GM19463 (cell line): Measurements from ENCODE around the gene SEMA4D.

Source experiments
- ATAC-seq: cut with Tn5 transposase; IDR thresholded peaks from one replicate; pipeline ENCODE4 v1.9.1; 2021; ENCODE audit warnings: mild to moderate bottlenecking, moderate library complexity; ENCODE audit not compliant: unreplicated experiment

SEMA4D gene

DNA sequence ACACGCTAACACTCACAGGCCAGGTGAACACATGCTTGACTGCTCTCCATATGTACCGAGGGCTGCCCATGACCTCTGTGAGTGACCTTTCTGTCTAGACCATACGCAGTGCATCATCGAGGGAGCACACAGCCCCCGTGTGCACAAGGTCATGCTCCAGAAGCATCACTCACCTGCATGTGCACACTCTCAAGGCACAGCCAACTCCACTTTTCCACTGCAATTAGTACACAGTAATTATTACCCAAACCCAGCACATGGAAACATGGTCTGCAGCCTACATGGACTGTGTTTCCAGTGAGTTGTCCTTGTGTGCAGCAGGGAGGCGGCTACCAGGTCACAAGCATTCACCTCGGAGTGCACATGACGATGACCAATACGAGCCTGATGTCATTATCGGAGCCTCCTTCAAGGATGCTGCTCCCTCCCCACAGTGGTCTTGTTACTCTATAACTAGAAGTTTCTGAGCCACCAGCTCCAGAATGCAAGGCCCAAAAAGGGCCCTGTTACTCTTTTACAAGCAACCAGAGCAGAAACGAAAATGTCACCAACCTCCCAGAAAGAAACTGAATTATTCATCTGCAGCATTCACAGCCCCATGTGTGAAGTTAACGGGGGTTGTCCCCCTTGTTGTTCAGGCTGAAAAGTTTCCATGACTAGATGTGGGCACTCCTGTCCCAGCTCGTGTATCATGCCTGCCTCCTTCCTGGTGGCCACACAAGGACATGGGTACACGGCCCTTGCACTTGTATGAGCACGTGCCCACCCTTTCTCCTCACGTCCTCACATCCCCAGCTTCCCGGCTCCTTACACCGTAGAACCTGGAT, 31.2 kb downstream of the SEMA4D start:
- ATAC-seq, result peak; percentile 66

DNA sequence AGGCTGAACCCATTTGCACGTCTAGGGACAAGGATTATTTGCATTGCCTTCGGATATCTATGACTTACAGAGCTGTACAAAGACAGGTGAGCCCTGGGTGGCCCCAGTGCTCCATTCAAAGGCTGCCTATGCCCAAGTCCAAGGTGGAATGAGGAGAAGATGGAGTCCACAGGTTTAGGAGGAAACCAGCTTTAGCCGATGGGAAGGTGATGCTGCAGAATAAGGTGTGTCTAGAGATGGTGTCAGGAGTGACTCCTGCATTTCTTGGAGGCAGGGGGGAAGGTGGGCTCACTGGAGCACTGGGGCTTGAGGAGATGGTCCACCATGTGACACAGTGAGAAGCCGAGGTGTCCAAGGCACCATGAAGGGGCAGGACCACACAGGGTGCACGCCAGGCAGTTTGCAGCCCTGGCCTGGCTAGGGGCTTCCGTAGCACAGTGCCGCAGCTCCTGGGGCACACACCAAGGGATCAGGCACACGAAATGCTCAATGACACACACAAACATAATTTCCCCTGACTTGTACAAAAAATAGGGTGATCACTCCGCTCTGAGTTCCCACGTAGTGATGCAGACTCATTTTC, 32.1 kb downstream of the SEMA4D start:
- ATAC-seq, result no peak

DNA sequence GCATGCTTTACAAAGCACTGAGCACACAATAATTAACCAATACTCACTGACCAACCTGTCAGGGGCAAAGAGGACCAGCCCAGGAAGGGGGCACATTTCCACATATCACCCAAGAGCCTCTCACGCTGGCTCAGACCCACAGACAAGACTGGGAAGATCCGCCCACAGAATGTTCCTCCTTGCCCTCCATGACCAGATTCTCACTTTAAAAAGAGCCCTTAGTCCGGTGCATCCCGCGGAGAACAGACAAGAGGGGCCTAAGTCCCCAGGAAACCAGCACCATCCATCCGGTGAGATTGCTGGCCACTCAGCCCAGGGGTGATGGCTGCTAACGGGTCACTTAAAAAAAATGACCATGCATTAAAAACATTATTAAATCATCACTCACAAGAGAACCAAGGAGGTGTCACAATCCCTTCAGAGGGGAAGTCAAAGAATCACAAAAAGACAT, 32.9 kb downstream of the SEMA4D start:
- ATAC-seq, result peak; percentile 1

DNA sequence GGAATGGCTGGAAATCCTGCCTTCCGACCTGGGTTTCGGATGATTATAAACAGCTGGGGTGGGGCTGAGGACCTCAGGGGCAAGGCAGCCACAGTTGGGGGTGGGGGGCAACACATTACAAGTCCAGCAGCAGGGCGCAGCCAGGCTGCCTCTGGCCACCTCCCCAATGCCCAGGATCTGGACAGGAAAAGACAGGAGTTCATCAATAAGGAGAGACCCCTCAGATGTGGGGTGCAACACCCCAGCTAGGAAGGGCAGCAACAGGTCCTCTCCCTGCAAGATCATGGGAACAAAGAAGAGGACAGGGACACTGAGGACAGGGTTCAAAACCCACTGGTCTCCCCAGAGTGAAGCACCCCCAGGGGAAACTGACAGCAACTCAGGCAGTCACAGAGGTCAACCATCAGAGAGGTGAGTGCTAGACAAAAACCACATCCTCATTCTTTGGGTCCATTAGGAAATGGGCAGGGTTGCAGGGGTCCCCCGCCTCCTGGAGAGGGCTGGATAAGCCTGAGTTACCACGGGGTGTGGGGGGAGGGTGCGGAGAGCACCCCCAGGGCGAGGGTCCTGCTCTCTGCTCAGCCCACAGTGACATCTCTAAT, 33.5 kb downstream of the SEMA4D start:
- ATAC-seq, result peak; percentile 21

DNA sequence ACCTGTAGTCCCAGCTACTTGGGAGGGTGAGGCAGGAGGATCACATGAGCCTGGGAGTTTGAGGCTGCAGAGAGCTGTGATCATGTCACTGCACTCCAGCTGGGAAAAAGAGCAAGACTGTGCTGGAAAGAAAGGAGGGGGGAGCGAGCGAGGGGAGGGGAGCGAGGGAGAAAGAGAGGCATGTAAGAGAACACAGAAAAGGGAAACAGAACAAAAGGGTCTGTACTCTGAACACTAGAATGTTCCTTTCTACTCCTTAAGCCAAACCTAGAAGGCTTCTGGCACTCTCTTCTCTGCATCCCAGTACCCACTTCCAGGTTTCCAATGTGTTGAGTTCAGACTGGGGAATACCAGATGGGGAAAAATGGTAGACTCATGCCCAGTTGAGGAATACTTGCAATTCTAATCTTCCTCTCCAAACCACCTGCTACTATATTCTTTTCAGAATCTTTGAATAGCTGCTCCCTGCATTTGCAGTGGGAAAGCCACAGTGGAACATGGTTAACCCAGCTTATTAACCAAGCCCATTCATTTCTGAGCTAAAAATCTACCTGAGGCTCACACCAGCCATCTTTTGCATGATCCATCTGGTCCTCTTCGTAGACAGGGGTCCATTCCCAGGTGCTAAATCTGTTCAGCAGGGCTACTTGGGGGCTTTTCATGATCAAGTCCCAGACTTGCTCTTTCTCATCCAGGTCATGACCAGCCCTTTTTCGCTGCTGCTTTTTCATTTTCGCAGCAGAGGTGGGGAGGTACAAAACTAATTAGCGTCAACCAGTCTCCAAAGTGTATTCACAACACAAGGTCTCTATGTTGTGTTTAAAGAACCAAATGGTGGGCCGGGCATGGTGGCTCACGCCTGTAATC, 34.9 kb downstream of the SEMA4D start:
- no peak for ATAC-seq

DNA sequence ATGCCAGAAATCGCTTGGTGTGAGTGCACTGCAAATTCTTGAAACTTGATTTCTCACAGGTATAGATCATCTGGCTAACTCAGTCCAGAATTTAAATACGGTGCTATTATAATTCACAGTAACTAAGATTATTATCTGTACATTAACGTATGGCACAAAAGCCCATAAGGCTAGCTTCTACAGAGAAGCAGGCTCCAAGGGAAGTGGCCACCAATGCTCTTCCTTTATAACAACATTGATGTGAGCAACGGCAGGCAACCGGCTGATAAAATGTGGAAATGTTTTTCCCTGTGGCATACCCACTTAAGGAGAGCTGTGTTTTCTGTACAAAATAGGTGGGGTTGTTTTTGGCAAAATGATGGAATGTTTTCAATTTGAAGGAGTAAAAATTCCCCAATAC, 35.7 kb downstream of the SEMA4D start:
- no peak for ATAC-seq

DNA sequence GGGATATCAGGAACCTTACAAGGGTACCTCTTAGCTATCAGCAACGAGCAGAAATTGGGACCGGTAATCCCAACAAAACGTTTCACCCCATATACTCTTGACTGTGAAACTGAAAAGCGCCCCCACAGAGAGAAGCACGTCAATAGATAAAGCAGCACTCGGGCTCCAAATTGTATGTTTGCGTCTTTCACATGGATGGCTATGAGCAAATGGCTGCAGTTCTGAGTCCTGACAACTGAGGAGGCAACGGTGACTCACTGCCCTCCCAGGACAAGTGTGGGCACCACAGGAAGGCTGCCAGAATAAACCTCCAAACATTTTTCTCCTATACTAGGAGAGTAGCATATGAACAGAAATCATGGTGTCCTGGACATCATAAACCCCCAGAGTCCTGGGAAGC, 36.6 kb downstream of the SEMA4D start:
- ATAC-seq, result no peak

DNA sequence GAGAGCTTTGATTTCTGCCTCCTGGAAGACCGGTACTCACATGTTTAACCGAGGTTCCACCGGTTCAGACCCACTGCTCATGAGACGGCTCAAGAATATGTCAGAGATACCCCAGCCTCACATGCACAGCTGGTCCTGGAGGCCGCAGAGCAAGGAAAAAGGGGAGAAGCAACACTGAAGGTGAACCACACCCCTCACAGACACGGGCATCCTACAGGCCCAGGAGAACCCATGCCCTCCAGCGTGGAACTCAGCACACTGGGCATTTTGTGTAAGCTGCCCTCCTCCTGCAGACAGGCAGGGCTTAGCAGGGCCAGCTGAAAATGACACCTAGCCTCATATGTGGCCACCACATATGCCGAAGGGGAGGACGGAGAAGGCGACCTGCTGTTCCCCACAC, 37.4 kb downstream of the SEMA4D start:
- no peak for ATAC-seq

DNA sequence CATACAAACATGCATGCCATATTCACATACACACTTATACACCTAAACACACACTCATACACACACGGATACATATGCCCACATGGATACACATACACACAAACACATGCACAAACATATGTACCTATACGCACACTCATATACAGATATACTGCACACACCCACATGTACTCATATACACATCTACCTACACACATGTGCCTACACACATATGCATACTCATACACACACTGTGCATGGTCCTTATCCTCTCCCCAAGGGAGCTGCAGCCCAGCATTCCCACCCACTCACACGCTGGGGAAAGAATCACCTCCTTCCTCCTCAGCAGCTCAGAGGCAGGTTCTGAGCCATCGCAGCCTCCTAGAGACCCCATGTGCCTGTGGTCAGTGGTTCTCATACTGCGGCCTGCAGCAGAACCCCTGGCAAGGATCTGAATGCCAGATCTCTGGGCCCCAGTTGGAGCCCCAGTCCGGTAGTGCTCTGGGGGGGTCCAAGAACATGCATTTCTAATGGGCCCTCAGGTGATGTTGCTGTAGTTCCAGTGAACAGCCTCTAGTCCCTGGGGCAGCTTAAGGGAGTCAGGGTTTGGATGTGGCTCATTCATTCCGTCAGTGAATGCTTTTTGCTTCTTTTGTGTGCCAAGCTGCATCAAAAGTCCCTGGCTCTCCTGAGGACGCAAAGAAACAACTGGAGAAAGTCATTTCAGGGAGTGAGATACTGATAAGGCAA, 39.0 kb downstream of the SEMA4D start:
- ATAC-seq, result no peak

DNA sequence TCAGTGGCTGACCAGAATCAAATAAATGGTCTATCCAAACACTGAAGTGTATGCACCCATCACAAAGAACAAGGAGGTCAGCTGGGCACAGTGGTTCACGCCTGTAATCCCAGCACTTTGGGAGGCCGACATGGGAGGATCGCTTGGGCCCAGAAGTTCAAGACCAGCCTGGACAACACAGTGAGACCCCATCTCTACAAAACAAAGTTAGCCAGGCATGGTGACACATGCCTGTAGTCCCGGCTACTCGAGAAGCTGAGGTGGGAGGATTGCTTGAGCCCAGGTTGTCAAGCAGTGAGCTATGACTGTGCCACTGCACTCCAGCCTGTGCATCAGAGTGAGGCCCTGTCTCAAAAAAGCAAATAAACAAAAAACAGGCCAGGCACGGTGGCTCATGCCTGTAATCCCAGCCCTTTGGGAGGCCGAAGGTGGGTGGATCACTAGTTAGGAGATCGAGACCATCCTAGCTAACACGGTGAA, 40.5 kb downstream of the SEMA4D start:
- no peak for ATAC-seq

DNA sequence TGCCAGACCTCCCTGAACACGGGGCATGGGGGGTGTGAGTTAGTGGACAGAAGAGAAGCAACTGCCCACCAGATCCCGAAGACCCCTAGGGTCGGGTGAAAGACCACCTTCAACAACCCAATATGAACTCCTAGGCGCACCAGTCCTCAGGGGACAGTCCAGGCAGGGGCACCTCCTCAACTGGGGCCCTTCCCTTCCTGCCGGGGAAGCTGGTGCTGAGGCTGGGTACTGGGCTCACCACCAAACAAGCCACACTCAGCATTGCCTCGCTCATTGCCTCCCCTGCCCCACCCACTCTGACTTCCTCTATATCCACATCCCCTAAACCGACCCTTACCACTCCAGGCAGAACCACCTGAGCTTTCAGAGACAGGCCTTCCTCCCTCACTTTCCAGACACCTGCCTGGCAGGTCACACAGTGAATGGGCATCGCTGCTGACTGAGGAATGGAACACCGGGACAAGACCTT, 42.5 kb downstream of the SEMA4D start:
- ATAC-seq, result no peak

DNA sequence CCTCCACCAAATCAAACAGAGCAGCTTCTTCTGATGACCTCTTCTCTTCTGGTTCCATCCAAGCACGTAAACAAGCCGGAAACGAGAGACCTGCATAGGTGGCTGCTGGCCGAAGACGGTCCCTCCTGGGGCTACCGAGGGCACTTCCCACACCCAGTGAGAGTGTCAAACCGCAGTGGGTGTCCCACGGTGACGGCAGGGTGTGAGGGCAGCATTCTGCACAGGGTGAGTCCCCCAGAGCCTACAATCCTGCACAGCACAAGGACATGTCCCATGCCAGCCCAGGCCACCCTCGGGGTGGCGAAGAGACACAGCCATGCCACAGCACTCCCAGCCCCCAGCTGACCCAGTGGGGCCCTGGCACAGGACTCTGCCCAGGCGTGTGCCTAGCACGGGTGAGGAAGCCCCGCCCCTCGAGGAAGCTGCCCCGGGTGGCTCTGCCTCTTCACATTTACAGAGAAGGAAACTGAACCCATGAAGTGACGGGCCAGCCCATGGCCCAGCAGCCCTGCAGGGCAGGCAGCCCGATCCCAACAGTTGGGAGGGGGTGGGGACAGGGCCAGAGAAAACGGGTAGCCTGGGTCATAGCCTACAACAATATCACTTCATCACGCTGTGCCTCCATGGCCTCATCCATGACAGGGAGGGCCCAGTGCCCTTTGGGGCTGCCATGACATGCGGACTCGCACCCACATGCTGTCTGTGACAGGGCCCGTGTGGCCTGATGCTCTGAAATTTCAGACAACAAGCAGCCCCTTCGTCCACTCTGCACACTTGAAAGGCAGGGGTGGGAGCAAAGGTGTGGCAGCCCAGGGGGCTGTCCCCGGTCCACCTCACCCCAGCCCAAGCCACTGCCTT, 43.2 kb downstream of the SEMA4D start:
- no peak for ATAC-seq

DNA sequence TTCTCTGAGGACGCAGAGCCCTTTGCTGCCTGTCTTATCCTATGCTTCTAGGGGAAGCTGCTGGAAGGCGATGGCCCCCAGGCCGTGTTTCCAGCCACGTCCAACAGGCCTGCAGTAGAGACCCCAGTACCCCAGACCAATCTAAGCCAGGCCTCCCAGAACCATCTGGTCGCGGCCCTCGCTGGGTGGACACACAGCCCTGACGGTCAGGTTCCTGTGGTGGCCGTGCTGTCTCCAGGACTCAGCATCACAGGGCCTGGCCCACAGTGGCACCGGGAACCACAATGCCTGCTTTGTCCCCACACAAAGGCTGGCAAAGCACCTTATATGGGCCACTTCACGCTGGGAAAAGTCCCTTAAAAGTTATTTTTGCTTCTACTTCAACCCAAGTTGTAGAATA, 44.5 kb downstream of the SEMA4D start:
- ATAC-seq, result no peak

DNA sequence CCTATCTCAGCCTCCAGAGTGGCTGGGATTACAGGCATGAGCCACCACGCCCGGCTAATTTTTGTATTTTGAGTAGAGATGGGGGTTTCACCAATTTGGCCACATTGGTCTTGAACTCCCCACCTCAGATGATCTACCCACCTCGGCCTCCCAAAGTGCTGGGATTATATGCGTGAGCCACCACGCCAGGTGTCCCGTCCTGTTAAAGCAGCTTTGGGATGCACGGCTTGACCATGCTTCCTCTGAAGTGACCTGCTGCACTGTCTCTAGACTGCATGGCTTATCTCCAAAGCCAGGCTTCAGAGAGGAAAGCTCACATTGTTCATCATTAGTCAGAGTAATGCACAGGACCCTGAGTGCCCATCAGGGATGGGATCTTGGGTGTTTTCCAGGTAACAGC, 45.4 kb downstream of the SEMA4D start:
- ATAC-seq, result no peak

DNA sequence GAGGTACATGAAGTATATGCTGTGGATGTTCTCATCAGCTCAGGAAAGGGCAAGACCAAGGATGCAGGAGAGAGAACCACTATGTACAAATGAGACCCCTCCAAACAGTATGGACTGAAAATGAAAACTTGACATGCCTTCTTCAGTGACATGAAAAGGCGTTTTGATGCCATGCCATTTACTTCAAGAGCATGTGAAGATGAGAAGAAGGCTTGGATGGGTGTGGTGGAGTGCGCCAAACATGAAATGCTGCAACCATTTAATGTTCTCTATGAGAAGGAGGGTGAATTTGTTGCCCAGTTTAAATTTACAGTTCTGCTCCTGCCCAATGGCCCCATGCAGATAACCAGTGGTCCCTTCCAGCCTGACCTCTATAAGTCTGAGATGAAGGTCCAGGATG, 47.7 kb downstream of the SEMA4D start:
- ATAC-seq, result no peak

DNA sequence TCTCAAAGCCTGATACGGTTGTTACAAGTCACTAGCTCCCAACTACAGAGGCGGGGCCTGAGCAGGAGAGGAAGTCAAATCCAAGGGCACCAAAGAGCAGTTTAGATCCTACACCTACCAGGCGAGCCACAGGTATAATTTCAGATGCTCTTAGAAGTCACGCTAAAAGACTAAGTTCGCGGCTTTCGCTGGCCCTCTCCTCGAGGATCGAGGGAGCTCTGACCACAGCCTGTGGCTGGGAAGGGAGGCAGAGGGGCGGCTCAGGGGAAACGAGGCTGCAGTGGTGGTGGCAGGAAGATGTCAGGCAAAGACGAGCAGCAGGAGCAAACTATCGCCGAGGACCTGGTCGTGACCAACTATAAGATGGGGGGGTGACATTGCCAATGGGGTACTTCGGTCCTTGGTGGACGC, 48.6 kb downstream of the SEMA4D start:
- no peak for ATAC-seq

DNA sequence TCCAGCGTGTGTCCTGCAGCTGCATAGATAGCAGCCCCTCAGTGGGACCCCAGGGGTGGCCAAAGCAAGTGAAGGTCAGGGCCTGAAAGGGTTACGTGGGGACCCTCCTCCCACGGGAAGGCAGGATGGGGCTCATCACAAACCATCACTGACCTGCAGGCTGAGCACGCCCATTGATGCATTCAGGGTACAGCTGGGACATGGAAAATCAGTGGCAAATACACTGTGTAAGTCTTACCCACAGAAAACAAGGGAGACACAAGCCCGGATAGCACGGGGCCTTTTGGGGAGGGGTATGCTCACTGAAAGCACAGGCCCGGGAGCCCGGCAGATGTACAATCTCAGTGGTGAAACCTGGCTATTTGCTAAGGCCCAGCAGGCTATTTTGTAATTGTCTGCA, 49.1 kb downstream of the SEMA4D start:
- ATAC-seq, result no peak

DNA sequence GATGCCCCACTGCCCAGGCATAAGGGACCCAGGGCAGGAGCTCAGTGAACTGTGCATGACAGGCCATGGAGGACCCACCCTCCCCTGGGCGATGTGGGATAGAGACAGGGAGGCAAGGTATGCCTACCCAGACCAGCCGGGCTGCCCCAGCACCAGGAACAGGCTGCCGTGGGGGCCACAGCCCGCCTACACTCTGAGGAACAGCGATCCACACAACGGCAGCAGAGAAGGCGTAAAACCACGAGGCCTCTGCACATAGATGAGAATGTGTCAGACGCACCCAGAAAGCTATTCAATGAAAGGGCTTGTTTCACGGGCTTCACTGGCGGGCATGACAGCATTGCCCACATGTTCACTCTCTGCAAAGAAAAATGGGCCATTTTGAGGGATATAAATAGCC, 49.5 kb downstream of the SEMA4D start:
- peak; percentile 68 for ATAC-seq

DNA sequence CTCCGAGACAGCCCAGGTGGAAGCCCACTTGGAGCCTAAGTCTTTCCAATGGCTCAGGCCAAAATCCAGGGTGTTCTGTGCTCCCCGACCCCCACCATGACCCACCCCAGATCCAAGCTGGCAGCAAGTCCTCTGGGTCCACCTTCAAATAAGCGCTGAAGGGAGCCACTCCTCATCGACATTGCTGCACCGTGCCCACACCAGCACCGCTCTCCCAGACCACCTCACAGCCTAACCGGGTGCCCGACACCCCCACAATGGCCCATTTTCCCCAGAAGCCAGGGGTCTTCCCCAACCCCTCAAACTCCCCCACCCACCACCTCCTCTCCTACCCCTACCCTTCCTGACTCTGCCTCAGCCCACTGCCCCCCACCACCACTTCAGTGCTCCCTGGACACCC, 50.5 kb downstream of the SEMA4D start:
- no peak for ATAC-seq

DNA sequence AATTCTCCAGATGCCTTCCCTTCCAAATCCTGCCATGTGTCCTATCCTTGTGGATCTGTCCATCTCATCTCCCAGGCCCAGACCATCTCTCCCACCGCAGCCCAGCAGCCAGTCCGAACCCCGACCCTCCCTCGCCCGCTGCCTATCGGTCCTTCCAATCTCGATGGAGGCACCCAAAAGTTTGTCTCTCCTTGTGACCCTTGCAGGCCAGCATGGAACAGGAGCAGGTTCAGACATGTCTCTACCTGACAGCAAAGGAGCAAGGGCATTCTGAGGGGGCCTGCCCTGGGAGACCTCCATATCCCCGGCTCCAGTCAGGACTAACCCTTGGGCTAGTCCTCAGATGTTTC, 51.0 kb downstream of the SEMA4D start:
- ATAC-seq, result no peak
